Spinal cord (tissue), 10 donors: ENCODE measurements around the gene EVC. TPM values are rescaled to one million over a fixed set of nuclear protein-coding genes. Genes with fewer than 3 reads are reported as not detected.

Experiments
- DNase-seq, 6 donors: peaks; one replicate each; pipeline versions ENCODE4 v3.0.0 to v3.0.0-alpha.2; 2013 to 2015; ENCODE audit warnings: low spot score in 6 of 6, low read depth in 4 of 6
- H3K27ac ChIP-seq: one replicate; pipeline ENCODE4 v1.5.1; 2013; ENCODE audit warnings: low read depth, low read length, control low read depth
- H3K27me3 ChIP-seq: one replicate; pipeline ENCODE4 v1.6.1; 2013; ENCODE audit warnings: low read length; ENCODE audit not compliant: control insufficient read depth, insufficient read depth
- H3K36me3 ChIP-seq: one replicate; pipeline ENCODE4 v1.6.1; 2013; ENCODE audit warnings: low read length; ENCODE audit not compliant: control insufficient read depth, insufficient read depth
- H3K4me1 ChIP-seq: one replicate; pipeline ENCODE4 v1.6.1; 2013; ENCODE audit warnings: low read length; ENCODE audit not compliant: control insufficient read depth, insufficient read depth
- H3K4me3 ChIP-seq: one replicate; pipeline ENCODE4 v1.5.1; 2013; ENCODE audit warnings: low read depth, low read length, control low read depth
- H3K9me3 ChIP-seq: one replicate; pipeline ENCODE4 v1.6.1; 2013; ENCODE audit warnings: low read length; ENCODE audit not compliant: control insufficient read depth, insufficient read depth
- WGBS: methylation state at CpG from one replicate; pipeline ENCODE4 v1.1.5; 2013; ENCODE audit warnings: missing lambda C conversion rate; ENCODE audit not compliant: insufficient coverage; 5-methylcytosine and 5-hydroxymethylcytosine counted together
- long read RNA-seq, 4 donors: transcript quantifications; one replicate each; lab custom pipeline, GENCODE V29; 2026
- polyA plus RNA-seq, 2 donors: library from polyadenylated mRNA; unstranded; fragments of 120-200 nt; gene quantifications; one replicate each; pipeline ENCODE4 v1.2.1, GENCODE V29; 2013; ENCODE audit not compliant: insufficient read length in 2 of 2
- total RNA-seq, 2 donors: library from RNA; depleted of rRNA in 1 of 2; stranded (reverse); fragments of 120-200 nt in 1 of 2; fragments of >200 nt in 1 of 2; gene quantifications; one replicate each; pipeline versions ENCODE4 v1.2.3 to v1.2.4, GENCODE V29; 2013 to 2014
- donor health status: healthy.

Gene EVC
- total RNA-seq (10 to 100 TPM; 10.9 to 20.8 TPM), polyA plus RNA-seq (10 to 100 TPM in 1 of 2 donors, 1 to 10 TPM in 1; 9.9 to 10.0 TPM)
- long read RNA-seq, donor 1, result 0 reads
- long read RNA-seq, donor 2, result 0 reads
- long read RNA-seq, donor 3, result 0 reads
- long read RNA-seq, donor 4, full-length matches to known transcripts, result 2 of 12 reads
- long read RNA-seq, donor 4, partial matches to known transcripts, result 10 of 12 reads
- long read RNA-seq, donor 4, other reads (novel, unspliced or antisense), result 0 of 12 reads

- Histone ChIP-seq H3K4me3 (peak within 1 kb of the TSS; percentile 54), H3K27ac (peak within 1 kb of the TSS; percentile 35), H3K4me1 (peaks cover 37% of the 10 kb centered on the region), H3K27me3 (peaks cover 27% of the 10 kb centered on the region), H3K9me3 (peaks cover 4% of the 10 kb centered on the region), H3K36me3 (no peaks in the 10 kb centered on the region)
- DNase-seq, result peak in 5 of 6 donors; percentile 23 to 86 (median 55)
- WGBS, result 0% methylated on average over 47 of the region's 49 CpGs
Observed at GRCh38 chr4:5710961-5711478, at the start of gene EVC. Gene EVC, plus strand, starts transcription at chr4:5711201. Its CDS starts 180 bp downstream, at chr4:5711381.

- H3K4me1 ChIP-seq, result peaks cover 3% of the 10 kb centered on the region
- no peak overlapping the region for H3K27ac ChIP-seq
- DNase-seq, result no peak
- H3K9me3 ChIP-seq, result no peaks in the 10 kb centered on the region
- WGBS, result no CpG with 5 or more reads among the region's 4 CpGs
- no peaks in the 10 kb centered on the region for H3K27me3 ChIP-seq
- H3K36me3 ChIP-seq, result peaks cover 4% of the 10 kb centered on the region
- no peak overlapping the region for H3K4me3 ChIP-seq
Observed at GRCh38 chr4:5661237-5661636, 49.8 kb upstream of the EVC start.

GRCh38 chr4:5662555-5662954 is 48.4 kb upstream of the EVC start:
- 100% methylated on average over 1 of the region's 1 CpG for WGBS
- Histone ChIP-seq H3K36me3 (peaks cover 4% of the 10 kb centered on the region), H3K27me3 (no peaks in the 10 kb centered on the region), H3K4me1 (peaks cover 3% of the 10 kb centered on the region), H3K27ac (no peak overlapping the region), H3K4me3 (no peak overlapping the region), H3K9me3 (no peaks in the 10 kb centered on the region)
- no peak for DNase-seq

GRCh38 chr4:5664778-5665177 is 46.2 kb upstream of the EVC start:
- Histone ChIP-seq H3K27me3 (no peaks in the 10 kb centered on the region), H3K4me1 (no peaks in the 10 kb centered on the region), H3K4me3 (no peak overlapping the region), H3K36me3 (peaks cover 4% of the 10 kb centered on the region), H3K27ac (no peak overlapping the region), H3K9me3 (no peaks in the 10 kb centered on the region)
- no peak for DNase-seq
- 97% methylated on average over 12 of the region's 12 CpGs for WGBS

GRCh38 chr4:5666741-5667140 is 44.3 kb upstream of the EVC start:
- Histone ChIP-seq H3K27ac (no peak overlapping the region), H3K4me1 (no peaks in the 10 kb centered on the region), H3K4me3 (no peak overlapping the region), H3K9me3 (no peaks in the 10 kb centered on the region), H3K27me3 (no peaks in the 10 kb centered on the region), H3K36me3 (peaks cover 4% of the 10 kb centered on the region)
- WGBS, result no CpG with 5 or more reads among the region's 1 CpG
- DNase-seq, result peak in 1 of 6 donors; percentile 62

GRCh38 chr4:5676763-5677162 is 34.2 kb upstream of the EVC start:
- Histone ChIP-seq H3K27me3 (no peaks in the 10 kb centered on the region), H3K36me3 (peaks cover 15% of the 10 kb centered on the region), H3K4me1 (no peaks in the 10 kb centered on the region), H3K9me3 (no peaks in the 10 kb centered on the region), H3K27ac (no peak overlapping the region), H3K4me3 (no peak overlapping the region)
- WGBS, result 88% methylated on average over 2 of the region's 8 CpGs
- no peak for DNase-seq

GRCh38 chr4:5678977-5679376 is 32.0 kb upstream of the EVC start:
- H3K36me3 ChIP-seq, result peaks cover 15% of the 10 kb centered on the region
- WGBS, result 100% methylated on average over 5 of the region's 10 CpGs
- DNase-seq, result no peak
- no peak overlapping the region for H3K4me3 ChIP-seq
- H3K4me1 ChIP-seq, result no peaks in the 10 kb centered on the region
- H3K27me3 ChIP-seq, result no peaks in the 10 kb centered on the region
- no peaks in the 10 kb centered on the region for H3K9me3 ChIP-seq
- H3K27ac ChIP-seq, result no peak overlapping the region

- H3K9me3 ChIP-seq, result peaks cover 2% of the 10 kb centered on the region
- H3K36me3 ChIP-seq, result peaks cover 29% of the 10 kb centered on the region
- H3K27ac ChIP-seq, result no peak overlapping the region
- DNase-seq, result no peak
- H3K4me1 ChIP-seq, result no peaks in the 10 kb centered on the region
- no peak overlapping the region for H3K4me3 ChIP-seq
- WGBS, result 77% methylated on average over 9 of the region's 10 CpGs
- H3K27me3 ChIP-seq, result no peaks in the 10 kb centered on the region
Observed at GRCh38 chr4:5683566-5683965, 27.4 kb upstream of the EVC start.

- H3K27ac ChIP-seq, result no peak overlapping the region
- peaks cover 3% of the 10 kb centered on the region for H3K4me1 ChIP-seq
- no peak for DNase-seq
- H3K4me3 ChIP-seq, result no peak overlapping the region
- H3K36me3 ChIP-seq, result peaks cover 29% of the 10 kb centered on the region
- no peaks in the 10 kb centered on the region for H3K27me3 ChIP-seq
- H3K9me3 ChIP-seq, result peaks cover 2% of the 10 kb centered on the region
- WGBS, result 98% methylated on average over 7 of the region's 9 CpGs
Observed at GRCh38 chr4:5685296-5685695, 25.7 kb upstream of the EVC start.

- Histone ChIP-seq H3K4me1 (peaks cover 3% of the 10 kb centered on the region), H3K27me3 (no peaks in the 10 kb centered on the region), H3K27ac (no peak overlapping the region), H3K9me3 (peaks cover 2% of the 10 kb centered on the region), H3K4me3 (no peak overlapping the region), H3K36me3 (peaks cover 25% of the 10 kb centered on the region)
- DNase-seq, result no peak
- WGBS, result 70% methylated on average over 2 of the region's 6 CpGs
Observed at GRCh38 chr4:5686338-5686737, 24.7 kb upstream of the EVC start.
